ENCODE data around the gene PARP3. TPM values are rescaled to one million over a fixed set of nuclear protein-coding genes. Genes with fewer than 3 reads are reported as not detected.

Gene PARP3
- total RNA-seq, 4 donors from 2014 or later, result 5.1 to 22.4 (median 11.4) TPM

- Histone ChIP-seq H3K4me3 (no peak overlapping the region), H3K27me3 (no peaks in the 10 kb centered on the region), H3K4me1 (peaks cover 0 to 16% of the 10 kb centered on the region in 2 donors), H3K36me3 (no peaks in the 10 kb centered on the region), H3K9me3 (no peaks in the 10 kb centered on the region), H3K27ac (no peak overlapping the region)
- DNase-seq, result no peak
- intact Hi-C loops (cut with DNase I; ENCODE audit: low total_unique reads), result no loop called here
- TF ChIP-seq CTCF (IDR thresholded peaks at IDR 0.05) (no peak), POLR2A (IDR thresholded peaks at IDR 0.05) (no peak)
Observed at GRCh38 chr3:51968883-51969678, 26.9 kb downstream of the PARP3 start.

GRCh38 chr3:51969841-51970240 is 27.7 kb downstream of the PARP3 start:
- H3K9me3 ChIP-seq, result no peaks in the 10 kb centered on the region
- no peak overlapping the region for H3K4me3 ChIP-seq
- intact Hi-C loops (cut with DNase I; ENCODE audit: low total_unique reads), result no loop called here
- DNase-seq, result no peak
- H3K36me3 ChIP-seq, result no peaks in the 10 kb centered on the region
- no peak overlapping the region for H3K27ac ChIP-seq
- no peaks in the 10 kb centered on the region for H3K27me3 ChIP-seq
- peaks cover 0 to 23% of the 10 kb centered on the region in 2 donors for H3K4me1 ChIP-seq
- TF ChIP-seq CTCF (IDR thresholded peaks at IDR 0.05) (no peak), POLR2A (IDR thresholded peaks at IDR 0.05) (no peak)

- Histone ChIP-seq H3K4me3 (no peak overlapping the region), H3K4me1 (peaks cover 0 to 22% of the 10 kb centered on the region in 2 donors), H3K9me3 (no peaks in the 10 kb centered on the region), H3K36me3 (no peaks in the 10 kb centered on the region), H3K27ac (no peak overlapping the region), H3K27me3 (no peaks in the 10 kb centered on the region)
- intact Hi-C loops (cut with DNase I; ENCODE audit: low total_unique reads), result no loop called here
- no peak for DNase-seq
- TF ChIP-seq CTCF (IDR thresholded peaks at IDR 0.05), result no peak
- no peak for TF ChIP-seq POLR2A (IDR thresholded peaks at IDR 0.05)
Observed at GRCh38 chr3:51970606-51971300, 28.6 kb downstream of the PARP3 start.

- H3K27me3 ChIP-seq, result no peaks in the 10 kb centered on the region
- intact Hi-C loops (cut with DNase I; ENCODE audit: low total_unique reads), result no loop called here
- H3K36me3 ChIP-seq, result no peaks in the 10 kb centered on the region
- H3K4me1 ChIP-seq, result peaks cover 0 to 17% of the 10 kb centered on the region in 2 donors
- H3K4me3 ChIP-seq, result no peak overlapping the region
- H3K27ac ChIP-seq, result no peak overlapping the region
- DNase-seq, result no peak
- TF ChIP-seq POLR2A (IDR thresholded peaks at IDR 0.05) (no peak), CTCF (IDR thresholded peaks at IDR 0.05) (no peak)
- H3K9me3 ChIP-seq, result no peaks in the 10 kb centered on the region
Observed at GRCh38 chr3:51971350-51971749, 29.2 kb downstream of the PARP3 start.

Data from uterus (tissue), 4 donors.